Ramos (cell line): ENCODE results near the gene PCSK6.

ENCODE experiments used
- in situ Hi-C: fragments of 300-500 bp; cut with MboI; formaldehyde crosslinking; loops from one replicate; pipeline ENCODE4 v1.14.3; 2022; ENCODE audit warnings: low sequenced_read_pairs; ENCODE audit not compliant: unreplicated experiment

Gene PCSK6

DNA sequence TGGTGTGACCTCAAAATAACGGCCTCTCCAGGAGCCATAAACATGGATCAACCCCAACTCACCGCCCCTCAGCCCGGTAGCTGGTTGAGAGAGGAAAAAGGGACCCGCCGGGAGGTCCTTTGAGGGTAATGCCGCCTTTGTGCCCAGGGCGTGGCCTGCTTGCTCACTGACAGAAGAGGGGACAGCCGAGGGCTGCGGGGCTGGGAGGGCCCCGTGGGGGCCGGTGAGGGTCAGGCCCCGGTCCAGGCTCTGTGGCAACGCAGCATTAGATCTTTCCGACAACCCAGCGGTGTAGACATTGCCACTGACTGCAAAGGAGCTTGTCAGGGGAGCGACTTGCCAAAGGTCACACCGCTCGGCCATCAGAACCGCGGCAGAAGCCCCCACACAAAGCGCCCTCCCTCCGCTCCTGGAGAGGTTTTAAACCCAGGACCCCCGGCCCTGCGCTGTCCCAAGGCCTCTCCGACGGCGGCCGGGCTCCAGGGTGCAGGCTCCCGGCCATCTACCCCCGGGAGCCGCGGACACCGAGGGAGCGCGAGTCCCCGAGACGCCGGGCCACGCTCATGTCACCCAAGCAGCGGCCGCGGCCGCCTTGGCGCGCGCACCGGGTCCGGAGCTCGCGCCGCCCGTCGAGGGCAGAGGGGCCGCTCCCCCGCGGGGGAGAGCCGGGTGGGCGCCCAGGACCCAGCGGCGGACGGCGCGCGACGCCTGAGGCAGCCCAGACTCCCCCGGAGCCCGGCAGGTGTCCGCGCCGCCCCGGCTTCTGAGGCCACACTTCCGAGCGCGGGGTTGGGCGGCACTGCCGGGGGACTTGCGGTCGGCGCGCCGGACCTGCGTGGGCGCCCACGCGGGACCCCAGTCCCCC, 975 bp downstream of the PCSK6 start:
- in situ Hi-C loops, result no loop called here

DNA sequence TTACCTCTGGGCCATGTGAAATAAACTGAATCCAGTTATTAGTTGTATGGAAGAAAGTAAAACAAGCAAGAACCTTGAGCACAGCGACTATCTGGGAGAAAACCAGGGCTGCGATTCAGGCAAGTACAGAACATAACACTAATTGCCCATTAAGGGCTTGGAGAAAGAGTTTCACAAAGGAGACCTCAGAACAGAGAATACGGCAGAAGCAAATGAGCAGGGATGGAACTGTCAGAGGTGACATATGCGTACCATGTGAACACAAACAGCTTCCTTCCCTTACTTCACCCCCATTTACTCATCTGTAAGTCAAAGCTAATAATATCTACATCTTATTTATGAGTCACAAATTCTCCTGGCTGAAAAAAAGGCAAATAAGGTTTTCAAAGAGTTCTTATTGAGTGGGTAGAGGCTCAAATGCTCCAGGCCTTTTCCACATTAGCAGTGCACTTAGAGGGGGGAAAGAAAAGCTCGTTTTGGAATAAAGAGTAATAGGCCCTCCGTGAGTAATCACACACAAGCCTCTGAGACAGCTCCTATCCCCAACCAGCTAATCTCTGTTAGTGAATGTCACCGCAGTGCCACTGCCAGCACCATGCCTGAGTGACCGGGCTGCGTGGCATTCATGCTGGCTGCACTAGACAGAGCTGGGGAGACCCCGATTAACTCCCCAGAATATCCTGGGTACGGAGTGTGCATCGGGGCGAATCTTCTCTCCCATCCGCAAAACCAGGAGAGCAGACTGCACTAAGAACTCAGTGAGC, 2.6 kb downstream of the PCSK6 start:
- in situ Hi-C loops, result no loop called here

DNA sequence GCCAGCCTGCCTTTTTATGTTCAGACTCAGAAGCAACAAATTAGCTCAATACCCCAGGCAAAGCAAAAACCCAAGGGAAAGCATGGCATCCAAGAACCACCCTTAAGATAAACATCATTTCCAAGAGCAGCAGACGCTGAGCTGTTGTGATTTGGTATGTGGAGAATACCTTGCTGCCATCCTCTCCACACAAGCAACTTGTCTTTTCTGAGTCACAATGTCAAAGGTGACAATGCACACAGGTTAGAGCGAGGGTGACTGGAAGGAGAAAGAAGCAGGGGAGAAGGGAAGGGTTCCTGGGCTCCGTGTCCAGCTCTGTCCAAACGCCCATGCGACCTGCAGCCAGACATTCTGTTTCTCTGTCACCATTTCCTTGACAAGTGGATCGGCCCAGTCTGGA, 6.0 kb downstream of the PCSK6 start:
- in situ Hi-C loops, result no loop called here

DNA sequence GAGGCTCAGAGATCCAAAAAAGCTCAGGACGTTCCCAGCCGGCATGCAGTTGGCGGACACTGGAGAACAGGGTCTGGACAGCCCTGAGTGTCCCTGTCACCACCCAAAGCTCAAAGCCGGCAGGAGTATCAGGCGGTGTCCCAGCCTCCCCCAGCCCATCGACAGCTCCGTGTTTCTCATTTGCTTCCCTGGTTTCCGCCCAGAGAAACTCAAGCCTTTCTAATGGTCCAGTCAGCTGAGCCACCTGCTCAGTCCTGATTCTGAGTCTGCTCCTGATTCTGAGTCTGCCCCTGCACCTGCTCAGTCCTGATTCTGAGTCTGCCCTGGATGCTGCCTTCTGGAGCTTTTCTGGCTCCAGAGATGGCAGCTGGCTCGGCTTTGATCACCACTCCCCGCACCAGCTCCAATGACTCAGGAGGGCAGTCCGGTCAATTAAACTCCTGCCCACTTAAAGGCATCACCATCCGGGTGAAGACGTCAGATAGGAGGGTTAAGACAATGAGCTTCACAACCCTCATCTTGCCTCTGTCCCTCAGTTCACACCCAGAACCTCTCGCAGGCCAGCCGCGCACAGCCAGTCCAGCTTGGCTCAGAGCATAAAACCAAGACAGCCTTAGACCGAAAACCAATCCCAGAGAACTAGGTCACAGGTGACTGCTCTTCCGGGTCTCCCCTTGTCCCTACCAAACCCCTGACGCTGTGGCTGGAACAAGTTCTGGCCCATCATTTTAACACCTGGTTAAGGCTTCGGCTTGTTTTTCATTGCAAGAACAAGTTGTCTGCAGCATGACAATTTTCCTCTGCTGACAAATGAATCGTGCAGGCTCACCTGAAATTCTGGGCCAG, 6.8 kb downstream of the PCSK6 start:
- in situ Hi-C loops, result no loop called here

DNA sequence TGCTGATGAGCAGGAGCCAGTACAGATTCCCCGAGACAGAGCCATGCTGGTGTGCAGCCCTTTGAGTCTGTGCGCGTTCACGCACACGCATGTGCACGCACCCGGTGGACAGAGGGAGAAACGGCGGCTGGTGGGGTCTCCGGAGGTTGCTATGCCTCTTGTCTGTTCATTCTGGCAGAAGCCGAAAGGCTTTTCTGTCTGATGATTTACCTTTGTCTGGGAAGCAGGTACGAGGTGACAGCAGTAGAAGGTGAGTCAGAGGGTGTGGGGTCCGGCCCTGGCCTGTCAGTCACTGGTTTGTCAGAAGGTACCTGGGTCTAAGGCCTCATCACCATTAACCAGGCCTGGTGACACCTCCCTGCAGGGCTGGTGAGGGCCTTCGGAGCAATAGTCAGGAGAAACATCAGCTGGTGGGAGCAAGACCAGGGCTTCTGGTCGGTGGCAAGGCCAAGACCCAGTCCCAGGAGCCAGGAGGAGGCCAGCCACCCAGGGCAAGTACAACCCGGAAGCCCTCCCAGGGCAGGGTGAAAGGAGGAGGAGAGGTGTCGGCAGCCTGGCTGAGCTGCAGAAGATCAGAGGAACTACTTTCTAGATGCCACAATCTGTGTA, 7.5 kb downstream of the PCSK6 start:
- in situ Hi-C loops, result no loop called here

DNA sequence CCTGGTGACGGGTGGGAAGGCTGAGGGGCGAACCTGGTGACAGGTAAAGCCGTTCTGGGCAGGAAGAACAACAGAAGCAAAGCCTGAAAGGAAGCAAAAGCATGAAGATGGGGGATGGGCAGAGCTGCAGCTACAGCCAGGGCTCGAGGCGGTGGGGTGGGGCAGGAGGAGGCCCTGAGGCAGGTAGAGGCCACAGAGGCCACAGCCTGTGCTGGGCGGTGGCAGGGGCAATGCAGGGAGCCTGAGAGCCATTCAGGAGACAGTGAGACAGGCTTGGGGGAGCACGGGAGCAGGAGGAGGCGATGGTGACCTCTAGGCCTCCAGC, 8.2 kb downstream of the PCSK6 start:
- in situ Hi-C loops, result no loop called here

DNA sequence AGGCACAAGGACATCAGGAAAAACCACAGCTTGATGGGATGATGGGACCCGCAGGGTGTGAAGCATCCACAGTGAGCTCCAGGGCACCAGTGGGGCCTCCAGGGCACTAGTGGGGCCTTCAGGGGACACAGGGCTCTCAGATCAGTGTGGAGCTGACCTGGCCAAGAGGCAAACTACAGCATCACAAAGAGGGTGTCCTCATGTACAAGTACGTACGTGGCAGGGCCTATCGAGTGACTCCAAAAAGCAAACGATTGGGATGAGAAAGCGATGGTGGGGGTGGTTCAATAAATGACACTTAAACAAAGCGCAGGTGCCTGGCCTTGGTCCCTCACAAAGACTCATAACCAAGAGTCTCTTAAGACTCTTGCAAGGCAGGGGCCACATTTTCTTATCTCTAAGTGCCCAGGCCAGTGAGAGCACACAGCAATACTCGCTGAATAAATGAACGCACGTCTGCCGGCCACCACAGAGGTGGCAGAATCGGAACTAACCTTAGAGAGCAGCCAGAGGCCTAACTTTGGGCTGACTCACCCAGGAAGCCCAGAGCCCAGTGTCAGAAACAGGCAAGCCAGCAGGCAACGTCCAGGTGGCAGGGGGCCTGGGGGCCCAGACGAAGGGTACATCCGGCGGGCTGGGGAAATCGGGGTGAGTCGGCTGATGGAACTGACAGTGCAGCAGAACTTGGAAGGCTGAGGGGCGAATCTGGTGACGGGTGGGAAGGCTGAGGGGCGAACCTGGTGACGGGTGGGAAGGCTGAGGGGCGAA, 8.7 kb downstream of the PCSK6 start:
- in situ Hi-C loops, result no loop called here

DNA sequence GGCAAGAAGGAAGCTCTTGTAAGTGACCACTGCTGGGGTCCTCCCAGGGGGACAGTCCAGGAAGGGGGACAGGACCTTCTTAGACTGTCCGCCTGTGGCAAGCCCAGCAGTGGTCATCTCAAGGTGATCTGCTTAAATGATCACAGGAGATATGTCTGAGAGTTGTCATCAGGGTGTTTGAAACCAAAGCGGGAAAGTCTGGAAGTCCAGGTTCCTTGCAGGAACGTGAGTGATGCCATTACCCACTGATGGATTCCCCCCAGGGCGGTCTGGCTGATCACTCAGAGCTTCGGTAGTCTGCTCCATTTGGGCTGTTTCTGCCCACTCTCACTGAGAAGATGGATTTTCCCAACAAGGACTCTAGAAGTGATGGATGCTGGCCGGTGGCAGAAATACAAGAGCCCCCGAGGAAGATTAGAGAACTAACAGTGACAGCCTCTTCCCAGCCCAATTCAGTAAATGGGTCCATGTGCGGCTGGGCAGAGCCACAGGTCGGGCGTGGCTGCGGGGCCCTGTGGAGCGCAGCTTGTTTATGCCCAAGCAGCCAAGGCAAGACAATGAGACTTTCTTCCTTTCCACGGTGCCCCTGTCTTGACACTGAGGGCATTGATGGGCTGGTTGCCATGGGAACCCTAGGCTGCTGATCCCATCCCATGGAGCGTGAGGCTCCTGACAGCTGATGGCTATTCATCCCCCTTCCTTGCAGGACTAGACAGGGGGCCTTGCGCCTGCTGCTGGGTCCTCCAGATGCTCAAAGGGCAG, 9.5 kb downstream of the PCSK6 start:
- in situ Hi-C loops, result no loop called here

DNA sequence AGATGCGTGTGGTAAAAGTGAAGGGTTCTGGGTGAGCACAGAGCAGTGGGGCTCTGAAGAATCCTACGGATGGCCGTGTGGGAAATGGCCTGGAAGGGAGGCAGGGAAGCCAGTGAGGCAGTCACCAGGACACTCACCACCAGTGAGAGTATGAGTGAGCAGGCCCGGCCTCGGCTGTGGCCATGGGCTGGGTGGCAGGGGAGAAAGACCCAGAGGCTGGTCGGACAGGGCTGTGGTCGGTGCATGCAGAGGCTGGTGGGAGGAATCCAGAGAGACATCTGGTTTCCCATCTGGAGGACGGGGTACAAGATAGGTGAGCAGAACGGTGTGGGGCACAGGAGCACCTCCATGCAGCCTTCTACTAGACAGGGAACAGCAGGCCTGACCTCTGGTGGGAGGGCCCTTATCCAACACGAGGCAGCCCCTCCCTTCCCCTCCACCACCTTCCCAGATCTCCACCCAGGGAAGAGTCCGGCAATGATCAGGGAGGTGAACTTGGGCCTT, 10.1 kb downstream of the PCSK6 start:
- in situ Hi-C loops, result no loop called here

DNA sequence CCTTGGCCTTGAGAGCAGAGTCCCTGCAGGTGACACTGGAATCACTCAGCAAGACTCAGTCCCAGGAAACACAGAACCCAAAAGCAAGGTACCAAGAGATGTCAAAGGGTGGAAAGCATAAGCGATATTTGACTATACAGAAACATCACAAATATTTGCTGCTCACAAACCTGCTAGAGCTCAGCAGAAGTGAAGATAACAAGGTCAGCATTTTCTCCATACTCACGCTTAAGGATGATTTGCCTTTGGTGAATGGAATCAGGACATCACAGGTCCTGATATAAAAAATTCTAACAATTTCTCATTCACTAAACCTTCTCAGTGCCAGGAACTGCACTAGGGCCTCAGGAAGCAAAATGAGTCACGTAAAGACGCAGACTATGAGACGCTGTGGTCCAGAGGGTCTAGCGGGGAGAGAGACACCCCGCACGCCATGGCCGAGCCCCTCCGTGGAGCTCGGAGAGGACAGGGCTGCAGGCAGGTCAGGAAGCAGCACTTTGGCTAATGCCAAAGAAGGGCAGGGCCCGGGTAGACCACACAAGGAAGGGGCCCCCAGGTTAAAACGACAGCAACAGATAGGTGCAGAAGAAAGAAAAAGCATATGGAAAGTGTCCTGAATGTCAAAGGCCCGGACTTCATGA, 10.7 kb downstream of the PCSK6 start:
- in situ Hi-C loops, result no loop called here

DNA sequence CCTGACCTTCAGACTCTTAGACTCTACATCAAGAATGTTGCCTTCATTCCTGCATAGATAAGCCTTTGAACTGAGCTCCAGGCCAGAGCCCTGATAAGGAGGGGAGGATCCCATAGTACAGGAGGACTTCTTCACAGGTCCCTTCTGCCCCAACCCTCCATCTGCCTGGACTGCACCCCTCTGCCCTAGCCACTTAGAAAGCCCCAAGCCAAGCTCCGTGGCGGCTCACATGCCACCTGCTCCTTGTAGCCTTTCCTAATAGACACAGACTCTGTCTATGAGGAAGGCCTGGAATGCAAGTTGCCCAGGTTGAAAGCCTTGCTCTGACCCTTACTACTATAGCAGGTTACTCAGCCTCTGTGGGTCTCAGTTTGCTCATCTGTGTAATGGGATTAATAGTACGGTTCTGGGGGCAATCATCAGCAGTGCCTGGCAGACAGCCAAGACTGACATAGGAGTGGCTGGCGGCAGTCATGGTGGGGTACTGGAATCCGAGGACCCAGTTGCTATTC, 11.6 kb downstream of the PCSK6 start:
- in situ Hi-C loops, result no loop called here

DNA sequence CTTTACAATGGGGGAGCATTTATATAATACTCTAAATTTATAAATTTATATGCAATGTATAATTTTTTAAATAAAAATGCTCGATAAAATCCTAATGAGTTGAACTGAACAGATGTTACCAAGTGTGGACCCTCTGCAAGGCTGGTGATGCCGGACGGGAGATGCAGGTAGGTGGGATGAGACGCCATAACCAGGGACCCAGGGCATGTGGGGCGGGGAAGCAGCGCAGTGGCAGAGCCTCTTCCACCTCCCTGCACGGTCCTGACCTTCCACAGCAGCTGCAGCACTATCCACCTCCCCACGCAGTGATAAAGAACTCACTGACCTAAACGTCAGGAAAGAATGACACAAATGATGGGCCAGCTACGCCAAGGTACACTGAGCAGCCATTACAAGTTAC, 12.8 kb downstream of the PCSK6 start:
- in situ Hi-C loops, result no loop called here

DNA sequence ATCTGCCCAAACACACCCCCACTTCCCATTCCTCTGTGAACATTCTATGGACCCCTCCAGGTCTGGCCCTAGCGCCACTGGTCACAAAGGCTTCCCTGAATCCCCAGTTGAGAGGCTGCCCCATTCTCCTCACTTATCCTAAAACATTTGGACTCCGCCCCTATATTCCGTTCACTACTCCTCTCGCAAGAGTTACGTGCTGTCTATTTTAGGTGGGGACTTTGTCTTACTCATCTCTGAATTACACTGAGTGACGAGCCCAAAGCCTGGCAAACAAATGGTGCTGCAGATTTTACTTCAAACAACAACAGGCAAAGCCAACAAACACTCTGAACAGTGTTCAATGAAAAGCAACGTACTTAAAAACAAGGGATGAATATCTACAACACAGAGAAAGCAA, 14.5 kb downstream of the PCSK6 start:
- in situ Hi-C loops, result no loop called here

DNA sequence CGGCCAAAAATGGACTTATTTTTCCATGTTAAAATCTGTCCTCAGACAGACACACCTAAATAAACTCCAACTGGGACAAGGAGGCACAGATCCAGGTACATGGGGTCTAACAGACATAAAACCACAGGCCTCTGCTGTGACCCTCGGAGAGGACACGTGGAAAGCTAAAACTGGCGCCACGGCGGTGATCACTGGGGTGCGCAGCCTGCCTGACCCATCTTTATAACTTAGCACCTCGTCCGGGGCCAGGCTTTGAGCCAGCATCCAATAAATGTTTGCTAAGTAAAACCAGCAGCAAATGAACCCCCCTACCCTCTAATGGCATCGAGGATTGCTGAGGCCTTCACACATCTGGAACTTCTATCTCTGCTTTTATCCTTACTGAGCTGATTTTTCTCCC, 15.3 kb downstream of the PCSK6 start:
- in situ Hi-C loops, result no loop called here

DNA sequence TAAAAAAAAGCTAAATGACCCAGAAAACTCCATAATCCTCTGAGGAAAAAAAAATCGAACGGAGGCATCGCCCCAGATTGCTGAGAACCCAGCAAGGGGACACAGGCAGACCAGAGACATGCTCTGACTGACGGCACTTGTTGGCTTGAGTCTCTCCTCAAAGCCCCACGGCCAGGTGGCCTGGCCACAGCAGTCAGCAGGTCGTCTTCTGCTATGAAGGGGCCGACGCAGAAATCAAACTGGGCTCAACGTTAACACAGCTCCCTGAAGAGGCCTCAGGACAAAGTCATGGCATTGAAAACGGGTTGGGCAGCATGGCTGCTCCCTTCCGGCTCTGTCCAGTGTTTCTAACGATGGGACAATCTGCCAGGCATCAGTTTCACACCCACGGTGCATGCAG, 17.5 kb downstream of the PCSK6 start:
- in situ Hi-C loops, result no loop called here

DNA sequence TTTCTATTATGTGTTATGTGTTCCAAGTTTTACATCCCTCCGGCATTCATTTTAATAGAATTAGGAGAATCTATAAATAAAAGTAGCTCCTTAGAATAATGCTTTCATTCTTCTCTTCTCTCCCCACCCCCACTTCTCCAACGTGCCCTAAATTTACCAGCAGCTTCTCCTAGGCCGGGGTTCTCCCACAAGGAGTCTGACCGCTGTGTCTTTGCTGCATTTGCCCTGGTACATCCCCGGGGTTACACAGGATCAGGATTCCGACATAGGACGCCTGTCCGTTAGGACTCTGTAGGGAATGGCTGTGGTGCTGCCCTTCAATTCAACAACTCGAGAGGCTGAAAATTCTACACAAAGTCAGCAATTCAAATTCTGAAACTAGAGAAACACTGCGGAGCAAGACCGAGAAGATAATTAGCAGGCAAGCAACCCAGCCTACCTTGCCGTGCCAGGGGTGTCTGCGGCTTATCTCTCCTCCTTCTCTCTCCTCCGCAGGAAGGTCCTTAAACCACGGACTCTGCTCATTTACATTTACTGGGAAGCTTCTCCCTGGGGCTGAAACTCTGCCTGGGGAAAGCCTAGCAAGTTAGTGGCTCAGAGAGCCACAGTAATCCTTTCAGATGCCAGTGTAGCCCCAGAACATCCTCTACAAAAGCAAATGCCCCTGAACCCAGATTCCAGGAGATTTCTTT, 18.8 kb downstream of the PCSK6 start:
- in situ Hi-C loops, result no loop called here

DNA sequence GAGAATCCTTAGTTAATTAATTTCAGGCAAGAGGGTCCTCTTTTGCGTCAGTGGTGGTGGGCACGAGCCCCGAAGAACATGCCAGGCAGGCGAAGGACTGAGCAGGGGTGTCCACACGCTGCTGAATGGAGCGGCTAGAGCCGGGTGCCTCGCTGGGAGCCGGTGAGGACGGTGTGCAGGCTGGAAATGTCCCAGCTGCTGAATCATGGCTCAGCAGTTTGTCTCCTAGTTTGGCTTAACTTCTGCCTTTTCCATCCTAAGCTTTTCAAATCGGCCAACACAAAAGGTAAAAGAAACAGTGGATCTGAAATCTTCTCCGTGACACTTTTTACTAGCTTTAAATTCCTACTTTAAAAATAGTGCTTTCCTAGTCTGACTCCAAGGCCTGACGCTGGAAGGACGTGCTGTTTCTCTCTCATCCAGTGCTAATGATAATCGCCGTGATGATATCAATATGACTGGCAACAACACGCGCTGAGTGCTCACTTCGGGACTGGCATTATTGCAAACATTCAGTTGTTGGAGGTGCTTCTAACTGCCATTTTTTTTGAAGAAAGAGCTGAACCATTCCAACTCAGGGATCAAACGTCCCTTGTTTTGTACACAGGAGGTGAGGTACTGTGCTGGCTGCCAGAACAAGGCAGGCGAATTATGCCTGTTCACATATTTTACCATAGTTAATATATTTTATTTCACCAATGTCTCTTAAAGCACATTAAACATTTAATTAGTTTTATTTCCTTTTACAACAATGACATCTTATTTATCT, 19.8 kb downstream of the PCSK6 start:
- in situ Hi-C loops, result no loop called here
